Testis (tissue), 3 donors: ENCODE measurements around the gene DCTN1. TPM values are rescaled to one million over a fixed set of nuclear protein-coding genes. Genes with fewer than 3 reads are reported as not detected.

ENCODE experiments used
- DNase-seq: peaks from one replicate; pipeline ENCODE4 v3.0.0-alpha.2; 2019
- H3K27ac ChIP-seq, 2 donors: fragments of 200-600 bp; sonication (generic); one replicate each; pipeline ENCODE4 v1.5.1; 2019
- H3K27me3 ChIP-seq: fragments of 200-600 bp; sonication (generic); one replicate; pipeline ENCODE4 v1.5.1; 2019
- H3K36me3 ChIP-seq: fragments of 200-600 bp; sonication (generic); one replicate; pipeline ENCODE4 v1.5.1; 2017; ENCODE audit warnings: low read depth; ENCODE audit errors: missing control alignments
- H3K4me1 ChIP-seq: fragments of 200-600 bp; sonication (generic); one replicate; pipeline ENCODE4 v1.5.1; 2019
- H3K4me3 ChIP-seq, 2 donors: fragments of 200-600 bp; sonication (generic); one replicate each; pipeline ENCODE4 v1.5.1; 2017 to 2019
- H3K9me3 ChIP-seq: fragments of 200-600 bp; sonication (generic); one replicate; pipeline ENCODE4 v1.5.1; 2017
- POLR2A ChIP-seq: fragments of 450-650 bp; IDR thresholded peaks from one replicate; pipeline ENCODE4 v1.6.1; 2017; ENCODE audit warnings: antibody characterized with exemption, mild to moderate bottlenecking, moderate library complexity
- WGBS, 2 donors: methylation state at CpG; one replicate each; pipeline ENCODE4 v1.1.5; 2018; 5-methylcytosine and 5-hydroxymethylcytosine counted together
- intact Hi-C: fragments of 100-400 bp; cut with DNase I; formaldehyde crosslinking; loops from one replicate; pipeline ENCODE4 v1.15.1; 2023; ENCODE audit warnings: low total_unique reads
- polyA plus RNA-seq: library from polyadenylated mRNA; stranded (reverse); fragments of 350-450 nt; fragmentation: Illumina TruSeq; extraction: RNeasy Lipid Tissue Mini Kit (QIAGEN cat#74804); gene quantifications from one replicate; pipeline ENCODE4 v1.2.3, GENCODE V29; 2014; ENCODE audit warnings: low read depth, low replicate concordance; ENCODE audit not compliant: insufficient read depth
- total RNA-seq, 2 donors: library from RNA; depleted of rRNA; stranded (reverse); fragments of >200 nt; gene quantifications; one replicate each; pipeline ENCODE4 v1.2.3, GENCODE V29; 2016
- TF ChIP-seq, protein P1 (sequence below), 3 experiments: fragments of 450-650 bp in 2 of 3; fragments of 200-600 bp in 1 of 3; sonication (generic) in 1 of 3; IDR thresholded peaks; one replicate each; pipeline ENCODE4 v1.5.1; 2016 to 2019; ENCODE audit warnings: antibody characterized with exemption in 3 of 3, mild to moderate bottlenecking in 2 of 3, moderate library complexity in 1 of 3

Gene DCTN1
- total and polyA plus RNA-seq, 3 donors from 2014 or later, result 277 to 403 (median 321) TPM

DNA sequence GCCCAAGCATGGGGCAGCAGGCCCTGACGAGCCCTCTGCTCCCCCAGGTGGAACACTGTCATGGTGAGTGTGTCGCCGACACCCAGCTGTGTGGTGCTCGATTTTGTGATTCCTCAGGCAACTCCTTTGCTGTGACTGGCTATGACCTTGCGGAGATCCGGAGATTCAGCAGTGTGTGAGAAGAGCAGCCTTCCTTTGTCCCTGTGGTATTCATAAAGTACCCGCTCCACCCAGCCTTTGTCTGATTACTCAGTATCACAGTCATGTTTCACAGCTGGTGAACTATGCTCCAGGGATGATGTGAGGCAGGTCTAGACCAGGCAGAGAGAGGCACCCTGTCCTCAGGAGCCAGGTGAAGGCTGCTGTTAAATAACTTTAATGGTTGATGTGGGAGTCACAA is 45.4 kb upstream of the DCTN1 start:
- H3K4me3 ChIP-seq, result no peak overlapping the region
- intact Hi-C loops, result no loop called here
- DNase-seq, result no peak
- TF ChIP-seq, protein P1, sequence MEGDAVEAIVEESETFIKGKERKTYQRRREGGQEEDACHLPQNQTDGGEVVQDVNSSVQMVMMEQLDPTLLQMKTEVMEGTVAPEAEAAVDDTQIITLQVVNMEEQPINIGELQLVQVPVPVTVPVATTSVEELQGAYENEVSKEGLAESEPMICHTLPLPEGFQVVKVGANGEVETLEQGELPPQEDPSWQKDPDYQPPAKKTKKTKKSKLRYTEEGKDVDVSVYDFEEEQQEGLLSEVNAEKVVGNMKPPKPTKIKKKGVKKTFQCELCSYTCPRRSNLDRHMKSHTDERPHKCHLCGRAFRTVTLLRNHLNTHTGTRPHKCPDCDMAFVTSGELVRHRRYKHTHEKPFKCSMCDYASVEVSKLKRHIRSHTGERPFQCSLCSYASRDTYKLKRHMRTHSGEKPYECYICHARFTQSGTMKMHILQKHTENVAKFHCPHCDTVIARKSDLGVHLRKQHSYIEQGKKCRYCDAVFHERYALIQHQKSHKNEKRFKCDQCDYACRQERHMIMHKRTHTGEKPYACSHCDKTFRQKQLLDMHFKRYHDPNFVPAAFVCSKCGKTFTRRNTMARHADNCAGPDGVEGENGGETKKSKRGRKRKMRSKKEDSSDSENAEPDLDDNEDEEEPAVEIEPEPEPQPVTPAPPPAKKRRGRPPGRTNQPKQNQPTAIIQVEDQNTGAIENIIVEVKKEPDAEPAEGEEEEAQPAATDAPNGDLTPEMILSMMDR (IDR thresholded peaks at IDR 0.05), result no peak
- TF ChIP-seq POLR2A, result no peak
- no peaks in the 10 kb centered on the region for H3K36me3 ChIP-seq
- H3K27ac ChIP-seq, result no peak overlapping the region
- H3K9me3 ChIP-seq, result no peaks in the 10 kb centered on the region
- WGBS, 2 donors, result 49 to 77% methylated on average over 3 to 7 of the region's 7 CpGs
- H3K4me1 ChIP-seq, result no peaks in the 10 kb centered on the region
- no peaks in the 10 kb centered on the region for H3K27me3 ChIP-seq

DNA sequence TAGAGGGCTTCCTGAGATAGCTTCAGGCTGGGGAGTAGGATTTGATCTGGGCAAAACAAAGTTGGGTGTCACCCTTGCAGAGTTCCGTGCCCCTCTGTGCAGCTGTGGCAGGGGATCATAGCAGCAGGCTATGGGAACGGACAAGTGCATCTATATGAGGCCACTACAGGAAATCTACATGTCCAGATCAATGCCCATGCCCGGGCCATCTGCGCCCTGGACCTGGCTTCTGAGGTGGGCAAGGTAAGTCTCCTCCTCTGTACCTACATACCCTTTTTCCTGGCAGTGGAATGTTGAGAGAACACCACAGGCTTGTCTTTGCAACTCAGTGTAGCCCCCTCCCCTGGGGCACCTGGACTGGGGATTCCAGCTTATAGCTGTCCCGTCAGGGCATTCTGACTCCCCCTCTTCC is 44.9 kb upstream of the DCTN1 start:
- WGBS, 2 donors, result 87 to 95% methylated on average over 4 to 5 of the region's 5 CpGs
- intact Hi-C loops, result no loop called here
- H3K27me3 ChIP-seq, result no peaks in the 10 kb centered on the region
- no peak overlapping the region for H3K27ac ChIP-seq
- TF ChIP-seq, protein P1 (IDR thresholded peaks at IDR 0.05), result no peak
- no peak for TF ChIP-seq POLR2A
- H3K4me1 ChIP-seq, result no peaks in the 10 kb centered on the region
- DNase-seq, result no peak
- H3K36me3 ChIP-seq, result no peaks in the 10 kb centered on the region
- no peaks in the 10 kb centered on the region for H3K9me3 ChIP-seq
- H3K4me3 ChIP-seq, result no peak overlapping the region

DNA sequence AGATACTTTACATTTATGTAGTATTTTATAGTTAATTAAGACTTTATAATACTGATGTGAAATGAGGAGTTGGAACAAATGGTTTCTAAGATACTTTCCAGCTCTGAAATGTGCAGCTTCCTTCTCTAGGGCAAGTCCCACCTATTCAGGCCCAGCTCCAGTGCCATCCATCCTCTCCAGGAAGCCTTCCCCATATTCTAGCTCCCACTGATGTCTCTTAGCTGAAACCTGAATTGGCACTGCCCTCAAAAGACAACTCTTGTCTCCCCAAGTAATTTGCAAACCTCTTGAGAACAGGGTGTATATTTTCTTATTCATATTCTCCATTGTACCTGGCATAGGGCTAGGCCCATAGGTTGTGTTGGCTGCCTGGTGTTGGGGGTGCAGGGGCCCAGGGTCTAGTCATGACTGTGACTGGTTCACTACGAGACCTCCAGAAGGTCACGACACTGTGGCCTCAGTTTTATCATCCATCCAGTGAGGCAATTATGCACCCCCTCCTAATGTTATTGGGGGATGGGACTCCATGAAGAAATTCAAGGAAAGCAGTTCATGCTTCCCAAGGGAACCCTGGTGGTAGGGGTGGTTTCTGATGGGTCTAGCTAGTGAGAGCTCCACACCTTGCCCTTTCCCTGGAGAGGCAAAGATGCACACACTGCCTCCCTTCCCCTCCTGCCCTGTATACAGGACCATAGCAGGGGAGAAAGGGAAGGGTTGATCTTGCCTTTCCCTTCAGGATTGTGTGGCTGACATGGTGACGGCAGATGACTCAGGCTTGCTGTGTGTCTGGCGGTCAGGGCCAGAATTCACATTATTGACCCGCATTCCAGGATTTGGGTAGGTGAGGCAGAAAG is 44.3 kb upstream of the DCTN1 start:
- intact Hi-C loops, result no loop called here
- H3K9me3 ChIP-seq, result no peaks in the 10 kb centered on the region
- H3K36me3 ChIP-seq, result no peaks in the 10 kb centered on the region
- 79 to 84% methylated on average over 5 of the region's 5 CpGs for WGBS, 2 donors
- H3K27ac ChIP-seq, result no peak overlapping the region
- no peak for DNase-seq
- TF ChIP-seq POLR2A, result no peak
- TF ChIP-seq, protein P1 (IDR thresholded peaks at IDR 0.05), result no peak
- no peaks in the 10 kb centered on the region for H3K27me3 ChIP-seq
- H3K4me1 ChIP-seq, result no peaks in the 10 kb centered on the region
- no peak overlapping the region for H3K4me3 ChIP-seq

DNA sequence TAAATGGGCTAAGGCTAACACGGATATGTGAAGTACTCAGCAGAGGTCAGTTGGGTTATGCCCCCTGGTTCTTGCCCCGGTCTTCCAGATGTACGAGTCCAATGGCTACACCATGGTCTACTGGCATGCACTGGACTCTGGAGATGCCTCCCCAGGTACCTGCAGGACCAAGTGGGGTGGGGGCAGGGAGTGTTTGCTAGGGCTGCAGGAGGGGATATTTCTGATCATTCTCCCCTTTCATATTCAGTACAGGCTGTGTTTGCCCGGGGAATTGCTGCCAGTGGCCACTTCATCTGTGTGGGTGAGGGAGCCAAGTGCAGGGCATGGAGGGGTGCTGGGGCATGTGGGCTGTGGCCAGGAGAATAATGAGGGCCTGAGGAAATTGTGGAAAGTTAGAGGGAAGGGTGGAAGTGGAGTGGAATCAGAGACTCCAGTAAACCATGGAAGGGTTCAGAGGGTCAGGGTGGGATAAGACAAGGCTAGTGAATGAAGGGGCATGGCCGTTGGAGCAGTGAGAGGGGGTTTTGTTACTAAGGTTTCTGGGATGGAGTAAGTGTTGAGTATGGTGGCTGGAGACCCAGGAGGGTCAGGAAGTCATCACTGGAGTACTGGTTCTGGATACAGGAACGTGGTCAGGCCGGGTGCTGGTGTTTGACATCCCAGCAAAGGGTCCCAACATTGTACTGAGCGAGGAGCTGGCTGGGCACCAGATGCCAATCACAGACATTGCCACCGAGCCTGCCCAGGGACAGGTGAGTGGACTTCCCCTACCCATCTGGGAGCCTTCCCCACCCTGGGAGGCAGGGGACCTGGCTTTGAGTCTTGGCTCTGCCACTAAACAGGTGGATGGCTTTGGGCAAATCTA is 43.4 kb upstream of the DCTN1 start:
- TF ChIP-seq, protein P1 (IDR thresholded peaks at IDR 0.05), result no peak
- TF ChIP-seq POLR2A, result no peak
- intact Hi-C loops, result no loop called here
- H3K4me3 ChIP-seq, result no peak overlapping the region
- H3K27ac ChIP-seq, result no peak overlapping the region
- no peaks in the 10 kb centered on the region for H3K4me1 ChIP-seq
- no peak for DNase-seq
- H3K9me3 ChIP-seq, result no peaks in the 10 kb centered on the region
- H3K27me3 ChIP-seq, result no peaks in the 10 kb centered on the region
- WGBS, 2 donors, result 71 to 74% methylated on average over 9 of the region's 9 CpGs
- no peaks in the 10 kb centered on the region for H3K36me3 ChIP-seq
